Limb (tissue), 2 donors: ENCODE measurements around the gene ARL11.
"Not testable (repeated sequence)": the region's sequence is repeated elsewhere in the genome, so short reads cannot be mapped to it uniquely, and the experiment has no call there.

Source experiments
- DNase-seq, 2 donors: peaks; one replicate each; pipeline ENCODE4 v3.0.0-alpha.2; 2016; ENCODE audit errors: extremely low spot score in 2 of 2

ARL11 gene

GRCh38 chr13:49612042-49612441, 16.3 kb upstream of the ARL11 start:
- not testable (repeated sequence) for DNase-seq

GRCh38 chr13:49615836-49616675, 12.3 kb upstream of the ARL11 start:
- no peak for DNase-seq

GRCh38 chr13:49616676-49617065, 11.6 kb upstream of the ARL11 start:
- DNase-seq, result no peak

GRCh38 chr13:49620170-49620621, 8.1 kb upstream of the ARL11 start:
- DNase-seq, result no peak

- no peak for DNase-seq
Measured at GRCh38 chr13:49622174-49622946, 5.9 kb upstream of the ARL11 start.

- no peak for DNase-seq
Measured at GRCh38 chr13:49624229-49624628, 4.1 kb upstream of the ARL11 start.

GRCh38 chr13:49625392-49626079, 2.8 kb upstream of the ARL11 start:
- DNase-seq, result no peak

GRCh38 chr13:49629196-49629938, 1.1 kb downstream of the ARL11 start:
- DNase-seq, result no peak

GRCh38 chr13:49629947-49630346, 1.6 kb downstream of the ARL11 start:
- DNase-seq, result no peak

GRCh38 chr13:49630580-49630979, 2.3 kb downstream of the ARL11 start:
- no peak for DNase-seq

- DNase-seq, result no peak
Measured at GRCh38 chr13:49632156-49632555, 3.8 kb downstream of the ARL11 start.

GRCh38 chr13:49633710-49634109, 5.4 kb downstream of the ARL11 start:
- no peak for DNase-seq

- no peak for DNase-seq
Measured at GRCh38 chr13:49635599-49636433, 7.5 kb downstream of the ARL11 start.

GRCh38 chr13:49636705-49637104, 8.4 kb downstream of the ARL11 start:
- DNase-seq, result no peak

- no peak for DNase-seq
Measured at GRCh38 chr13:49638030-49638743, 9.9 kb downstream of the ARL11 start.

GRCh38 chr13:49638744-49639072, 10.4 kb downstream of the ARL11 start:
- no peak for DNase-seq

- no peak for DNase-seq
Measured at GRCh38 chr13:49641801-49642291, 13.5 kb downstream of the ARL11 start.

GRCh38 chr13:49643035-49643646, 14.8 kb downstream of the ARL11 start:
- no peak for DNase-seq

GRCh38 chr13:49645451-49645850, 17.1 kb downstream of the ARL11 start:
- no peak for DNase-seq
